Measurements from ENCODE around the gene SORCS2. TPM values are rescaled to one million over a fixed set of nuclear protein-coding genes. Genes with fewer than 3 reads are reported as not detected.

Gene SORCS2
- total and polyA plus RNA-seq, 12 donors, result 0.25 to 5.4 (median 2.2) TPM

DNA sequence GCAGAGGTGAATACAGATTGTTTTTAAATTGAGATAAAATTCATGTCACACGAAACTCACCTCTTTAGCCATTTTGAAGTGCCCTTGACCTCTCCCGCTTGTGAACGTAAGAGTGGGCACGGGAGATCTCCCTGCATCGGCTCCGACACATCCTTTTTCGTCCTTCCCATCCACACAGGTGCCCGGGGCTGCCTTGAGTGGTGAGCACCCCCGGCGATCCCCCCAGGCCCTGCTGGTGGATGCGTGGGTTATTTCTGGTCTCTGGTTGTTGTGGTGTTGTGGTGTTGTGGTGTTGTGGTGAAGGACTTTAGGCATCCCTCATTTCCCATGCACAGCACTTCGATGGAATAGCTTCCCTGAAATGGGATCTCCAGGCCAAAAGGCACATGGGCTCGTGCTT, 196.3 kb downstream of the SORCS2 start:
- Histone ChIP-seq H3K27me3 (peaks cover 0 to 15% (median 7%) of the 10 kb centered on the region in 7 donors), H3K36me3 (no peaks in the 10 kb centered on the region), H3K4me3 (no peak overlapping the region), H3K9me3 (no peaks in the 10 kb centered on the region), H3K27ac (no peak overlapping the region), H3K4me1 (peaks cover 0 to 6% (median 0%) of the 10 kb centered on the region in 9 donors)
- DNase-seq, result no peak
- WGBS, 2 donors, result 89 to 93% methylated on average over 13 of the region's 13 CpGs
- ATAC-seq, result no peak
- intact Hi-C loops (cut with DNase I), result no loop called here
- TF ChIP-seq, protein P1, sequence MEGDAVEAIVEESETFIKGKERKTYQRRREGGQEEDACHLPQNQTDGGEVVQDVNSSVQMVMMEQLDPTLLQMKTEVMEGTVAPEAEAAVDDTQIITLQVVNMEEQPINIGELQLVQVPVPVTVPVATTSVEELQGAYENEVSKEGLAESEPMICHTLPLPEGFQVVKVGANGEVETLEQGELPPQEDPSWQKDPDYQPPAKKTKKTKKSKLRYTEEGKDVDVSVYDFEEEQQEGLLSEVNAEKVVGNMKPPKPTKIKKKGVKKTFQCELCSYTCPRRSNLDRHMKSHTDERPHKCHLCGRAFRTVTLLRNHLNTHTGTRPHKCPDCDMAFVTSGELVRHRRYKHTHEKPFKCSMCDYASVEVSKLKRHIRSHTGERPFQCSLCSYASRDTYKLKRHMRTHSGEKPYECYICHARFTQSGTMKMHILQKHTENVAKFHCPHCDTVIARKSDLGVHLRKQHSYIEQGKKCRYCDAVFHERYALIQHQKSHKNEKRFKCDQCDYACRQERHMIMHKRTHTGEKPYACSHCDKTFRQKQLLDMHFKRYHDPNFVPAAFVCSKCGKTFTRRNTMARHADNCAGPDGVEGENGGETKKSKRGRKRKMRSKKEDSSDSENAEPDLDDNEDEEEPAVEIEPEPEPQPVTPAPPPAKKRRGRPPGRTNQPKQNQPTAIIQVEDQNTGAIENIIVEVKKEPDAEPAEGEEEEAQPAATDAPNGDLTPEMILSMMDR (IDR thresholded peaks at IDR 0.05), result no peak

DNA sequence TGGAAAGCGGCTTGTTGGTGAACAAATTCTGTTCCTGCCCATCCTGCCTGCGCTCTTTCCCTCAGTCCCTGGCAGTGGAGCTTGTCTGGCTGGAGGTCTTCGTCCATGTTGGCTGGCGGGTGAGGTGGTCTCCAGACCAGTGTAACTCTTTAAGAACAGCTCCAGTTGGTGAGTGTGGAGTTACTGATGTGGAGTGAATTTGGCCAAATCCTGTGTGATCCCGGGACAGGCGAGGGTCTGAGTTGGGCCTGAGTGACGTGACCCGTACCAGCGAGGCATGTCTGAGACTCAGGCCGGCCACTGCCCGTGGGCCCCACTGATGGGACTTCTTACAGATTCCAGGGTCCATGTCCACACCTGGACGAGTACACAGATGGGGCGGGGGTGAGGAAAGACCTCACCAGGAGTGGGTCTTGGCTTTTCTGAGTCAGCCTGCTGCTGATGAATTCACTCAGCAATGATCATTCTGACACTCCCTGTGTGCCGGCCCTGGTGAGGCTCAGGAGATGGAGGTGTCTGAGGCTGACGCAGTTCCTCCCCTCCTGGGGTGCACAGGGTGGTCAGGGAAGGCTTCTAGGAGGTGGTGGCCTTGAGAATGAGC, 196.9 kb downstream of the SORCS2 start:
- no peak overlapping the region for H3K4me3 ChIP-seq
- no peak for ATAC-seq
- H3K4me1 ChIP-seq, result peaks cover 0 to 6% (median 0%) of the 10 kb centered on the region in 9 donors
- intact Hi-C loops (cut with DNase I), result no loop called here
- peaks cover 0 to 15% (median 7%) of the 10 kb centered on the region in 7 donors for H3K27me3 ChIP-seq
- no peak for DNase-seq
- TF ChIP-seq, protein P1 (IDR thresholded peaks at IDR 0.05), result no peak
- 85 to 91% methylated on average over 15 of the region's 15 CpGs for WGBS, 2 donors
- H3K36me3 ChIP-seq, result no peaks in the 10 kb centered on the region
- H3K27ac ChIP-seq, result no peak overlapping the region
- no peaks in the 10 kb centered on the region for H3K9me3 ChIP-seq

DNA sequence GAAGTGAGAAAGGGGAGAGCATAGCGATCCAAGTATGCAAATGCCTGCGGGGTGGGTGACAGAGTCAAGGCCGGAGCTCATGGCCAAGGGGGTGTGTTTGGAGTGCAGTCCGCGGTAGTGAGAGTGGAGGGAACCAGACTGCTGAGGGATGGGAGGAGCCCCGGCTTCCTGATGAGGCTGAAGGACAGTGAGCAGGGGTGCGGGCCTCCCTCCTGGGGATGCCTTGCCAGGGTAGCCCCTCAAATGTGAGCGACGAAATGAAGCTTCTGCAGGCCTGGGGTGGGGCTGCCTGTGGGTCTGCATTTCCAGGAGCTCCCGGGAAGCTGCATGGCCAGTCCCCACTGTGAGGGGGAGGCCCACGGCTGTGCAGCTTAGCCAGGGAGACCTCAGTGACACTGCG, 197.4 kb downstream of the SORCS2 start:
- Histone ChIP-seq H3K36me3 (no peaks in the 10 kb centered on the region), H3K4me1 (peaks cover 0 to 6% (median 0%) of the 10 kb centered on the region in 9 donors), H3K27me3 (peaks cover 0 to 15% (median 7%) of the 10 kb centered on the region in 7 donors), H3K27ac (no peak overlapping the region), H3K9me3 (no peaks in the 10 kb centered on the region), H3K4me3 (no peak overlapping the region)
- ATAC-seq (no peak), DNase-seq (no peak)
- WGBS, 2 donors, result 58 to 61% methylated on average over 12 of the region's 12 CpGs
- TF ChIP-seq, protein P1 (IDR thresholded peaks at IDR 0.05), result no peak
- intact Hi-C loops (cut with DNase I), result no loop called here

DNA sequence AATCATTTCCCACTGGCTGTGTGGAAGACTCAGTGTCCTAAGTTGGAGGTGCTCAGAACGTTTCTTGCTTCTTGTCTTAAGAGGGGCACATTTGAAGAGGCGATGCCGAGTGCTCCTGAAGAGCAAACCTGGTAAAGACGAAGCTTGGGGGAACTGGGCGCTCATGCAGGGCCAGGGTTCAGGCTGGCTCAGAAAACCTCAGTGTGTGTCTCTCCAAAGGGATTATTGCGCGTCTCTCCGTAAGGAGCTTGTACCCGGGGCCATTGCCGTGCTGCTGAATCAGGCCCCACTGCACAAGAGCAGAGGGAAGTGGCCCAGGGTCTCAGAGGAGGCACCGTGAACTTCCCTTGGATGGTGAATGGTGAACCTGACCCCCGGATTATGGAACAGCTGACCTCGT, 198.0 kb downstream of the SORCS2 start:
- TF ChIP-seq, protein P1 (IDR thresholded peaks at IDR 0.05), result no peak
- H3K27me3 ChIP-seq, result peaks cover 0 to 15% (median 7%) of the 10 kb centered on the region in 7 donors
- H3K4me3 ChIP-seq, result no peak overlapping the region
- H3K27ac ChIP-seq, result no peak overlapping the region
- WGBS, 2 donors, result 87 to 91% methylated on average over 13 of the region's 13 CpGs
- ATAC-seq (no peak), DNase-seq (no peak)
- H3K9me3 ChIP-seq, result no peaks in the 10 kb centered on the region
- H3K36me3 ChIP-seq, result no peaks in the 10 kb centered on the region
- intact Hi-C loops (cut with DNase I), result no loop called here
- H3K4me1 ChIP-seq, result peaks cover 0 to 6% (median 0%) of the 10 kb centered on the region in 9 donors
